T-helper 1 cell treated with Interleukin-12 subunit alpha and Interleukin-12 subunit beta and Interleukin-4 antibody, amounts not matched to agents 30 ng/mL and 1 ng/mL, for 36 hours (primary cell): ENCODE results near the gene QRFP. TPM values are rescaled to one million over a fixed set of nuclear protein-coding genes. Genes with fewer than 3 reads are reported as not detected.
"Not testable (repeated sequence)": the region's sequence is repeated elsewhere in the genome, so short reads cannot be mapped to it uniquely, and the experiment has no call there.

Source experiments
- intact Hi-C: fragments of 100-400 bp; cut with micrococcal nuclease; formaldehyde crosslinking; loops from one replicate; pipeline ENCODE4 v1.15.1; 2024
- total RNA-seq: library from RNA; stranded (reverse); gene quantifications from 2 replicates; pipeline ENCODE4 v1.2.3, GENCODE V29; 2022

Gene QRFP
- total RNA-seq, 1 donor from 2014 or later: not detected

DNA sequence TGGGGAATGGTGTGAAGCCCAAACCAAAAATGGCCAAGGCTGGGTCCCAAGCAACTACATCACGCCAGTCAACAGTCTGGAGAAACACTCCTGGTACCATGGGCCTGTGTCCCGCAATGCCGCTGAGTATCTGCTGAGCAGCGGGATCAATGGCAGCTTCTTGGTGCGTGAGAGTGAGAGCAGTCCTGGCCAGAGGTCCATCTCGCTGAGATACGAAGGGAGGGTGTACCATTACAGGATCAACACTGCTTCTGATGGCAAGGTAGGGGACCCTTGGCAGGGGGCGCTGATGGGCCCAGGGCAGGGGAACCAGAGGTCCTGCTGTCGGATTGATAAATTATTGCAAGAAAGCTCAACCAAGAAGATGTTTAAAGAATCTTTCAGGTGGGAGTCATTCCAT, 41.8 kb downstream of the QRFP start:
- intact Hi-C loops: no loop called here

DNA sequence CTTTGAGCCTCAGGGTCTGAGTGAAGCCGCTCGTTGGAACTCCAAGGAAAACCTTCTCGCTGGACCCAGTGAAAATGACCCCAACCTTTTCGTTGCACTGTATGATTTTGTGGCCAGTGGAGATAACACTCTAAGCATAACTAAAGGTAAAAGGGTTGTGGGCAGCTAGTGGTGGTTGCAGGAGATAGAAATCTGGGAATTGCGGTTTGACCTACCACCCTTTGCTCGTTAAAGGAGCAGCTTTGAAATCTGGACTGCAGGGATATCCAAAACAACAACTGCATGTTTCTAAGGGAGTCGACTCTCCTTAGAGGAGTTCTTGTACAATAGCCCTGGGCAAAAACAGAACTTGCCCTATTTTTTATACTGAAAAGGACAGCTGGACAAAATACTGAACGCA, 42.5 kb downstream of the QRFP start:
- intact Hi-C loops: no loop called here

- intact Hi-C loops: no loop called here
These were observed 43.8 kb downstream of the QRFP start for GRCh38 chr9:130852801-130853200.

- intact Hi-C loops: no loop called here
These were observed 47.3 kb downstream of the QRFP start for GRCh38 chr9:130849356-130849755.

- intact Hi-C loops: not testable (repeated sequence)
These were observed 48.1 kb downstream of the QRFP start for GRCh38 chr9:130848514-130848913.

- intact Hi-C loops: no loop called here
These were observed 49.0 kb downstream of the QRFP start for GRCh38 chr9:130847306-130848217.

DNA sequence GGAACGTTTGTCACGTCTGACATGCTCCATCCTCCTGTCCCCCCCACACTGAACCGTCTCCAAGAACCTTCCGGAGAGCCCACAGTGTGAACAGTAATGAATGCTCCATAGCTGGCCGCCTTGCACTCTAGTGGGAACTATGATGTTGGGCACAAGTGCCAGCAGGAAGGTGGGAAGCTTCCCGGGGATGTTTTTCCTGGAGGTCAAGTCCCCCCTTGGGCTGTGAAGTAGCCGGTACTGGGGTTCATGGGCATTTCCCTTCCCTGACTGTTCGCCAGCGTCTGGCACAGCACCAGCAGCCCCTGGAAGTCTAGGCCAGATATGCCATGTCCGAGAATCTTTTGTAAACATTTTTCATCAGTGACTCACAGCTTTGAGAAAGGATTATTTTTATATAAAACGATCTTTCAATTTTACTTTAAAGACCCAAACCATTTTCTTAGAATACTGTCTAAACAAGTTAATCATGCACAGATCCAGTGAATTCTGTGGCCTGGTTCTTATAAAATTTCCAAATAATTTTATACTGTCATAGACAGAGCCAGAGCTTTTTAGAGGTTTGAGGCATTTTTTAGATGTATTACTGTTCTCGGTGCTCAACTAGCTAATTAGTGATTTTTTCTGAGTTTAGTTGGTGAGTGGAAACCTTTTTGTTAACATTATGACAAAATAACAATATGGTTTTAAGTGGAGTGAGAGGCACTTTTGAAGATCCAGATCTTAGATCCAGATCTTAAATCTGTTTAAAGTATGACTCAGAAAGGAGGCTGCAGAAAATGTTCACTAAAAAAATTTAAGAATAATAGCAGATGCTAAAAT, 49.9 kb downstream of the QRFP start:
- intact Hi-C loops: no loop called here

- intact Hi-C loops: no loop called here
These were observed 50.6 kb downstream of the QRFP start for GRCh38 chr9:130845901-130846481.

GRCh38 chr9:130845254-130845653, 51.4 kb downstream of the QRFP start:
- intact Hi-C loops: no loop called here

DNA sequence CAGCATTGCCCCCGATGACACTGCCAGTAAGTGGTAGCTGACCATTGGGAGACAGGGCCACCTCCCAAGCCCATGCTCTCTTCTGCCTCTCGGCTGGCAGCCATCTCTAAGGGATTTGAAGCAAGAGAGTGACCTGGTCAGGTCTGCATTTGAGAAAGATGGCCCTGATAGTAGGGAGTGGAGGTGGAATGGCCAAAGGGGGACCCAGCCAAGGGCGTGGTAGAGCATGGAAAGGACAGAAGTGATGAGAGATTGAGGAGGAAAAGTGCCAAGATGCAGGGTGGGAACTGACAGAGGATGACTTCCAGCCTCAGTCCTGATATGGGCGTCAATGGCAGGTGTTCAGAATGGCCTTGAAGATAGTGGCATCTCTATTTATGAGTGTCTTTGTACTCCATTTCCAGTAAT, 52.6 kb downstream of the QRFP start:
- intact Hi-C loops: no loop called here

DNA sequence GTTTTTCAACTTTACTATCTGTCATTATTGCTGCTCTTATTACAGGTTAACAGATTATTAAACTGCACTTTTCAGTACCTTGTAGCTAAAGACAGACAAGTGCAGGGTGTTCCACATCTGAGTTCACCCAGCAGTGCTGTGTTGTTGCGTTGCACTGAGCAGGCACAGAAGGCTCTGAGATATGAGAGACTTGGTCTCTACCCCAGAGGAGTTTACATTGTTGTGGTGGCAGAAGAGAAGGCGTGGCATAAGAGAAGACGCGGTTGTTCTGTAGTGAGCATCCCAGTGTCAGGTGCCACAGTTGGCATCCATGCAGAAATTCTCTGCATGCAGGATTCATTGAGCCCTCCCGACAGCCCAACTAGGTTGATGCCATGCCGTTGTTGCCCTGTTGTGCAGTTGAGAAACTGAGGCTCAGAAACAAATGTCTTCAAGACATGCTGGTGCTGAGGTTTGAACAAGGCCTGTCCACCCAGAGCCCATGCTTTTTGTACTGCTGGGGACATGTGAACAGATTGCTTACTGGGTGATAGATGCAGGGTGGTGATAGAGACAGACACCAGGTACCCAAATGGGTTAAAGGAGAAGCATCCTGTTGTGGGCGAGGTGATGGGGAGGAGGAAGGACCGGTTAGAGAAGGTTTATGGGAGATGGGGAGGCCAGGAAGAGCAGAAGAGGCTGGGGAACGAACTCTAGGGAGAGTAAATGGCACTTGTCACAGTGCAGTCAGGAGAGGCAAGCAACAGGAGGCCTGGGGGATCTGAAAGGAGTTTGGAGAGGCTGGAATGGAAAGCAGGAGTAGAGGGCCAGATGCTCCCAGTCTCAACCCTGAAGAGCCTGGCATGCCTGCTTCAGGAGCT, 53.3 kb downstream of the QRFP start:
- intact Hi-C loops: no loop called here

Other genes with a start within 250 kb of the QRFP start
- gene PRDM12, start 232.2 kb downstream of the QRFP start, total RNA-seq: not detected in 2 replicates
- gene EXOSC2, start 203.0 kb downstream of the QRFP start, total RNA-seq: 60.4 and 61.4 TPM in 2 replicates
- 33.8 and 35.1 TPM in 2 replicates for gene ABL1, start 61.6 kb downstream of the QRFP start, total RNA-seq
- not detected in 2 replicates for gene FIBCD1, start 42.4 kb upstream of the QRFP start, total RNA-seq
- gene LAMC3, start 112.4 kb upstream of the QRFP start, total RNA-seq: 0.02 and 0.07 TPM in 2 replicates
- gene AIF1L, start 199.7 kb upstream of the QRFP start, total RNA-seq: 0.10 TPM in 2 replicates
- gene NUP214, start 228.8 kb upstream of the QRFP start, total RNA-seq: 68.0 and 78.4 TPM in 2 replicates